ENCODE data around the gene TMSB15A. TPM values are rescaled to one million over a fixed set of nuclear protein-coding genes. Genes with fewer than 3 reads are reported as not detected.

The TMSB15A gene
- total RNA-seq (2022; extraction: Qiagen RNA extraction): 0.60 to 1.2 TPM (median 0.89 TPM) in 5 replicates

GRCh38 chrX:102515975-102516941 is at the start of gene TMSB15A:
TMSB15A (minus strand) TSS chrX:102516739.

DNA sequence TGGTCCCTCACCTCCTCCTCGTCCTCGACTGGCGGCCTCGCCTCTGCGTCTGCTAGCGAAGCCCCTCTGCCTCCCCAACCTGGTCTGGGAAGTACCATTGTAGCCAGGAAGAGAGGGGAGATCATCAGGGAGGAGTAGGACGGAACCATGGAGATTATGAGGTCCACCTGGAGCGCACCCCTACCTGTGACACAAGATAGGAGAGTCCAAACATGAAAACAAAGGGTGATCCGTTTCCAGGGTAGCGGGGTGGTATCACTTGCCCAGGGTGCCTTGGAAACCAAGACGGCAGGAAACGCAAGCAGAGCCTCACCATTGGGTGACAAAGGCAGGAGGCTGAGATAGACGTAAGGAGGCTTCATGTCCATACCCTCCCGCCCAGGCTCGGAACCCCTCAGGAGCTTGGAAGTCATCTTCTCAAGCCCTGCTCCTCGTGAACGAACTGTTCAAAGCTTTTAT is 44.7 kb downstream of the TMSB15A start, which contains the start of gene TCP11X2:
TCP11X2 (minus strand) TSS at position 51 of the 459 bp plus-strand sequence.

Other genes starting within 250 kb of the TMSB15A start
- gene NXF2B, start 76.7 kb downstream of the TMSB15A start, total RNA-seq (2022; extraction: Qiagen RNA extraction): not detected in 5 replicates
- gene TCP11X2, start 44.9 kb downstream of the TMSB15A start, total RNA-seq (2022; extraction: Qiagen RNA extraction): not detected in 5 replicates
- gene ARMCX5, start 82.8 kb upstream of the TMSB15A start, total RNA-seq (2022; extraction: Qiagen RNA extraction): 8.8 to 13.9 TPM (median 10.4 TPM) in 5 replicates
- gene GPRASP1, start 134.7 kb upstream of the TMSB15A start, total RNA-seq (2022; extraction: Qiagen RNA extraction): 0.22 to 0.35 TPM (median 0.26 TPM) in 5 replicates
- 4.2 to 6.0 TPM (median 5.5 TPM) in 5 replicates for gene GPRASP2, start 195.7 kb upstream of the TMSB15A start, total RNA-seq (2022; extraction: Qiagen RNA extraction)
- 2.8 to 3.9 TPM (median 3.8 TPM) in 5 replicates for gene GPRASP3, start 204.0 kb upstream of the TMSB15A start, total RNA-seq (2022; extraction: Qiagen RNA extraction)

All from A549 treated with Mapracorat at 1 μM for 4 hours (cell line).